HCT116 (cell line): ENCODE data around the gene SMARCA2. TPM values are rescaled to one million over a fixed set of nuclear protein-coding genes. Genes with fewer than 3 reads are reported as not detected.

Source experiments
- ATAC-seq: fragments of 200-7000 bp; cut with Tn5 transposase; 2 replicates; pipeline ENCODE4 v1.9.1; 2020; ENCODE audit warnings: mild to moderate bottlenecking, moderate library complexity
- BruUV-seq: library from RNA; stranded (reverse); fragments of 400-500 nt; replicated peaks from 2 replicates; lab custom pipeline; 2021; lab: Mats Ljungman, UMichigan
- CTCF ChIA-PET: fragments of 300-600 bp; sonication (Branson Sonifier 250); formaldehyde crosslinking; loops from one replicate; lab custom pipeline; 2021; ENCODE audit warnings: antibody characterized with exemption; lab: Charles Lee
- POLR2A ChIA-PET: fragments of 300-600, 350-600 bp; sonication (Branson Sonifier 250); formaldehyde crosslinking; loops from one replicate; lab custom pipeline; 2021; ENCODE audit warnings: antibody characterized with exemption; lab: Charles Lee
- RAD21 ChIA-PET, 2 experiments: fragments of 300-600 bp; sonication (Branson Sonifier 250); formaldehyde crosslinking; loops; one replicate each; lab custom pipeline; 2023; ENCODE audit warnings: low total read pairs in 2 of 2; ENCODE audit not compliant: uncharacterized antibody in 2 of 2, unreplicated experiment in 2 of 2, low non-redundant PET in 1 of 2; lab: Charles Lee
- DNase-seq: peaks from one replicate; pipeline ENCODE4 v3.0.0-alpha.2; 2010; ENCODE audit warnings: low read depth, low spot score
- H2AFZ ChIP-seq: fragments of 200-600 bp; shearing (Covaris generic), sonication (generic); 2 replicates; pipeline ENCODE4 v1.6.1; 2017; ENCODE audit warnings: low read depth, mixed run types, mixed read lengths, antibody characterized with exemption, low read length; ENCODE audit not compliant: poor library complexity, severe bottlenecking
- H3K27ac ChIP-seq: 2 replicates; pipeline ENCODE4 v1.5.1; 2012; ENCODE audit warnings: low read depth, low read length
- H3K27me3 ChIP-seq: fragments of 200-600 bp; sonication (generic); 2 replicates; pipeline ENCODE4 v1.6.1; 2016; ENCODE audit warnings: mixed run types, low read length, mixed read lengths; ENCODE audit not compliant: insufficient read depth
- H3K36me3 ChIP-seq, 2 experiments: fragments of 200-500 bp in 1 of 2; fragments of 200-600 bp in 1 of 2; sonication (Bioruptor generic) in 1 of 2; sonication (generic) in 1 of 2; 2 replicates each; pipeline versions ENCODE4 v1.5.1 to v1.6.1; 2014 to 2016; ENCODE audit warnings: low read length in 2 of 2, inconsistent platforms in 1 of 2, mixed read lengths in 1 of 2, mixed run types in 1 of 2; ENCODE audit not compliant: insufficient read depth in 2 of 2, control insufficient read depth in 1 of 2
- H3K4me1 ChIP-seq, 2 experiments: fragments of 200-600 bp in 1 of 2; sonication (generic) in 1 of 2; 2 replicates each; pipeline versions ENCODE4 v1.5.1 to v1.6.1; 2012 to 2017; ENCODE audit warnings: low read length in 2 of 2, inconsistent platforms in 1 of 2, mild to moderate bottlenecking in 1 of 2, mixed read lengths in 1 of 2, mixed run types in 1 of 2, moderate library complexity in 1 of 2; ENCODE audit not compliant: insufficient read depth in 2 of 2, control insufficient read depth in 1 of 2
- H3K4me2 ChIP-seq: fragments of 200-600 bp; sonication (generic); 2 replicates; pipeline ENCODE4 v1.6.1; 2017; ENCODE audit warnings: mixed run types, low read length, mixed read lengths
- H3K4me3 ChIP-seq, 2 experiments: fragments of 200-600 bp in 1 of 2; sonication (generic) in 1 of 2; replicated peaks in 1 of 2; 2 replicates each; pipeline ENCODE4 v1.5.1; 2011 to 2016; ENCODE audit warnings: low read length in 2 of 2, control low read depth in 1 of 2, low read depth in 1 of 2, mild to moderate bottlenecking in 1 of 2, mixed read lengths in 1 of 2, mixed run types in 1 of 2
- H3K79me2 ChIP-seq: fragments of 200-600 bp; sonication (generic); 2 replicates; pipeline ENCODE4 v1.6.1; 2017; ENCODE audit warnings: mild to moderate bottlenecking, mixed run types, low read length, moderate library complexity, mixed read lengths; ENCODE audit not compliant: insufficient read depth
- H3K9ac ChIP-seq: fragments of 200-600 bp; sonication (generic); 2 replicates; pipeline ENCODE4 v1.6.1; 2016; ENCODE audit warnings: low read length, mixed read lengths
- H3K9me2 ChIP-seq: fragments of 200-600 bp; sonication (generic), shearing (Covaris generic); 2 replicates; pipeline ENCODE4 v1.6.1; 2017; ENCODE audit warnings: mixed run types, mild to moderate bottlenecking, moderate library complexity; ENCODE audit not compliant: insufficient read depth
- H3K9me3 ChIP-seq, 2 experiments: fragments of 200-500 bp in 1 of 2; fragments of 200-600 bp in 1 of 2; sonication (Bioruptor generic) in 1 of 2; sonication (generic) in 1 of 2; 2 replicates each; pipeline ENCODE4 v1.6.1; 2014 to 2017; ENCODE audit warnings: low read length in 2 of 2, mixed read lengths in 2 of 2, inconsistent platforms in 1 of 2, low read depth in 1 of 2, mild to moderate bottlenecking in 1 of 2, mixed run types in 1 of 2, moderate library complexity in 1 of 2; ENCODE audit not compliant: control insufficient read depth in 1 of 2, insufficient read depth in 1 of 2
- H4K20me1 ChIP-seq: fragments of 200-600 bp; sonication (generic), shearing (Covaris generic); 2 replicates; pipeline ENCODE4 v1.6.1; 2017; ENCODE audit warnings: mixed run types, mild to moderate bottlenecking, moderate library complexity; ENCODE audit not compliant: insufficient read depth
- ATF3 ChIP-seq: IDR thresholded peaks from 2 replicates; pipeline ENCODE4 v1.6.1; 2012
- CEBPB ChIP-seq: IDR thresholded peaks from 2 replicates; pipeline ENCODE4 v1.6.1; 2012; ENCODE audit warnings: low read depth
- CTCF ChIP-seq, 3 experiments: fragments of 200-600 bp in 1 of 3; sonication (generic) in 1 of 3; IDR thresholded peaks in 2 of 3; conservative IDR thresholded peaks in 1 of 3; 2 replicates each; pipeline ENCODE4 v1.5.1; 2012 to 2017; ENCODE audit warnings: low read depth in 2 of 3, low read length in 2 of 3, antibody characterized with exemption in 1 of 3, borderline replicate concordance in 1 of 3, control low read depth in 1 of 3, mild to moderate bottlenecking in 1 of 3, mixed read lengths in 1 of 3, mixed run types in 1 of 3, moderate library complexity in 1 of 3; ENCODE audit not compliant: insufficient read depth in 1 of 3
- EGR1 ChIP-seq: IDR thresholded peaks from 2 replicates; pipeline ENCODE4 v1.6.1; 2012; ENCODE audit warnings: low read depth
- FOSL1 ChIP-seq: IDR thresholded peaks from 2 replicates; pipeline ENCODE4 v1.6.1; 2012; ENCODE audit warnings: low read depth
- REST ChIP-seq: IDR thresholded peaks from 2 replicates; pipeline ENCODE4 v1.6.1; 2012; ENCODE audit warnings: low read depth
- SIN3A ChIP-seq: IDR thresholded peaks from 2 replicates; pipeline ENCODE4 v1.6.1; 2012; ENCODE audit warnings: low read depth
- SRF ChIP-seq: IDR thresholded peaks from 2 replicates; pipeline ENCODE4 v1.6.1; 2012; ENCODE audit warnings: low read depth
- TCF7L2 ChIP-seq: IDR thresholded peaks from 2 replicates; pipeline ENCODE4 v1.7.0; 2011; ENCODE audit warnings: borderline replicate concordance, inconsistent platforms; ENCODE audit not compliant: insufficient read depth, insufficient read length; ENCODE audit errors: extremely low read depth
- YY1 ChIP-seq: IDR thresholded peaks from 2 replicates; pipeline ENCODE4 v1.6.1; 2011; ENCODE audit warnings: low read length, low read depth, moderate library complexity, mild to moderate bottlenecking; ENCODE audit not compliant: insufficient replicate concordance; ENCODE audit errors: extremely low read depth
- ZNF274 ChIP-seq: fragments of 200-500 bp; sonication (Bioruptor generic); IDR thresholded peaks from 2 replicates; pipeline ENCODE4 v1.6.1; 2014; ENCODE audit warnings: mild to moderate bottlenecking, low read depth, low read length, inconsistent platforms
- intact Hi-C: fragments of 100-400 bp; cut with micrococcal nuclease; formaldehyde crosslinking; loops from 2 replicates; pipeline ENCODE4 v1.10.0; 2022
- total RNA-seq: library from RNA; stranded (reverse); gene quantifications from one replicate; pipeline ENCODE4 v1.2.1, GENCODE V29; 2021; ENCODE audit not compliant: unreplicated experiment

SMARCA2 gene
- total RNA-seq, 1 experiment from 2014 or later, result 14.7 TPM

GRCh38 chr9:2177121-2177520 lies 162.0 kb downstream of the SMARCA2 start:
- Histone ChIP-seq H3K4me1 (no peaks in the 10 kb centered on the region), H3K4me2 (no peak overlapping the region), H3K27ac (no peak overlapping the region), H3K9me3 (no peaks in the 10 kb centered on the region), H3K4me3 (no peak overlapping the region), H3K79me2 (no peaks in the 10 kb centered on the region), H4K20me1 (no peaks in the 10 kb centered on the region), H2AFZ (no peak overlapping the region), H3K36me3 (no peaks in the 10 kb centered on the region), H3K27me3 (no peaks in the 10 kb centered on the region)
- intact Hi-C loops, result no loop called here
- no TSS peak for BruUV-seq
- RAD21 ChIA-PET, result no interaction called here
- CTCF ChIA-PET, result no interaction called here
- POLR2A ChIA-PET, result no interaction called here
- DNase-seq, result no peak
- TF ChIP-seq CTCF (IDR thresholded peaks at IDR 0.05 in 2 of 3, conservative IDR thresholded peaks at IDR 0.05 in 1 of 3; ENCODE audit: borderline replicate concordance in 1 of 3, insufficient read depth in 1 of 3, low read depth in 2 of 3, low read length in 2 of 3), result no peak
- no peak for TF ChIP-seq YY1
- TF ChIP-seq ATF3, result no peak
- no peak for TF ChIP-seq ZNF274
- TF ChIP-seq REST, result no peak
- TF ChIP-seq EGR1, result no peak
- no peak for TF ChIP-seq CEBPB
- no peak for TF ChIP-seq SRF
- TF ChIP-seq TCF7L2, result no peak
- TF ChIP-seq SIN3A, result no peak
- TF ChIP-seq FOSL1, result no peak
- TF ChIP-seq, all 23 proteins: peak for 0
- ATAC-seq, result no peak
- H3K9me2 ChIP-seq, result no peaks in the 10 kb centered on the region
- no peak overlapping the region for H3K9ac ChIP-seq
